Hepatocyte (in vitro differentiated cells): ENCODE measurements around the gene GAD2. TPM values are rescaled to one million over a fixed set of nuclear protein-coding genes. Genes with fewer than 3 reads are reported as not detected.
A peak's percentile ranks its signal among the peaks of the same experiment; 100 is the strongest.

Experiments used
- DNase-seq: peaks from one replicate; pipeline ENCODE4 v3.0.0-alpha.2; 2016; ENCODE audit warnings: low spot score
- H2AFZ ChIP-seq: fragments of 200-600 bp; sonication (generic); 2 replicates; pipeline ENCODE4 v1.6.0; 2016; ENCODE audit warnings: antibody characterized with exemption, mild to moderate bottlenecking
- H3K27ac ChIP-seq: fragments of 200-600 bp; sonication (generic); 2 replicates; pipeline ENCODE4 v1.5.1; 2016; ENCODE audit warnings: mild to moderate bottlenecking
- H3K27me3 ChIP-seq: fragments of 200-600 bp; sonication (generic); 2 replicates; pipeline ENCODE4 v1.6.1; 2016
- H3K36me3 ChIP-seq: fragments of 200-600 bp; sonication (generic); replicated peaks from 2 replicates; pipeline ENCODE4 v1.5.1; 2016; ENCODE audit warnings: low read depth; ENCODE audit not compliant: insufficient read depth
- H3K4me1 ChIP-seq: fragments of 200-600 bp; sonication (generic); 2 replicates; pipeline ENCODE4 v1.5.1; 2016; ENCODE audit warnings: mild to moderate bottlenecking, moderate library complexity; ENCODE audit not compliant: insufficient read depth
- H3K4me2 ChIP-seq: fragments of 200-600 bp; sonication (generic); 2 replicates; pipeline ENCODE4 v1.6.0; 2016
- H3K4me3 ChIP-seq: fragments of 200-600 bp; sonication (generic); 2 replicates; pipeline ENCODE4 v1.5.1; 2016; ENCODE audit warnings: mild to moderate bottlenecking
- H3K79me2 ChIP-seq: fragments of 200-600 bp; sonication (generic); 2 replicates; pipeline ENCODE4 v1.6.0; 2017; ENCODE audit warnings: mild to moderate bottlenecking
- H3K9me2 ChIP-seq: fragments of 200-600 bp; sonication (generic); replicated peaks from 2 replicates; pipeline ENCODE4 v1.6.0; 2017; ENCODE audit warnings: mild to moderate bottlenecking; ENCODE audit not compliant: insufficient read depth
- H3K9me3 ChIP-seq: fragments of 200-600 bp; sonication (generic); 2 replicates; pipeline ENCODE4 v1.5.1; 2016; ENCODE audit warnings: low read depth, mild to moderate bottlenecking
- H4K20me1 ChIP-seq: fragments of 200-600 bp; sonication (generic); 2 replicates; pipeline ENCODE4 v1.6.0; 2016; ENCODE audit warnings: mild to moderate bottlenecking; ENCODE audit not compliant: insufficient read depth, poor library complexity, severe bottlenecking
- CTCF ChIP-seq: fragments of 200-600 bp; sonication (generic); IDR thresholded peaks from 2 replicates; pipeline ENCODE4 v1.5.1; 2016; ENCODE audit warnings: antibody characterized with exemption, mild to moderate bottlenecking; ENCODE audit not compliant: poor library complexity
- EZH2 ChIP-seq: fragments of 200-600 bp; sonication (generic); IDR thresholded peaks from 2 replicates; pipeline ENCODE4 v1.6.1; 2016; ENCODE audit warnings: antibody characterized with exemption, mild to moderate bottlenecking, borderline replicate concordance
- EZH2phosphoT487 ChIP-seq: fragments of 200-600 bp; sonication (generic); IDR thresholded peaks from one replicate; pipeline ENCODE4 v1.6.1; 2018; ENCODE audit warnings: antibody characterized with exemption, mild to moderate bottlenecking, low read depth, moderate library complexity; ENCODE audit not compliant: unreplicated experiment, severe bottlenecking
- WGBS: methylation state at CpG from one replicate; pipeline ENCODE4 v1.1.6; 2016; ENCODE audit warnings: low lambda C conversion rate; ENCODE audit errors: missing lambda C conversion rate; 5-methylcytosine and 5-hydroxymethylcytosine counted together
- polyA plus RNA-seq: library from polyadenylated mRNA; unstranded; fragments of >200 nt; fragmentation: Nextera tagmentation; extraction: Ambion mirVana; gene quantifications from 2 replicates; pipeline ENCODE4 v1.2.1, GENCODE V29; 2016
- total RNA-seq: library from RNA; depleted of rRNA; stranded (reverse); fragments of >200 nt; gene quantifications from 2 replicates; pipeline ENCODE4 v1.2.3, GENCODE V29; 2014

Gene GAD2
- total and polyA plus RNA-seq, 2 experiments from 2014 or later: 0.33 to 0.53 TPM

DNA sequence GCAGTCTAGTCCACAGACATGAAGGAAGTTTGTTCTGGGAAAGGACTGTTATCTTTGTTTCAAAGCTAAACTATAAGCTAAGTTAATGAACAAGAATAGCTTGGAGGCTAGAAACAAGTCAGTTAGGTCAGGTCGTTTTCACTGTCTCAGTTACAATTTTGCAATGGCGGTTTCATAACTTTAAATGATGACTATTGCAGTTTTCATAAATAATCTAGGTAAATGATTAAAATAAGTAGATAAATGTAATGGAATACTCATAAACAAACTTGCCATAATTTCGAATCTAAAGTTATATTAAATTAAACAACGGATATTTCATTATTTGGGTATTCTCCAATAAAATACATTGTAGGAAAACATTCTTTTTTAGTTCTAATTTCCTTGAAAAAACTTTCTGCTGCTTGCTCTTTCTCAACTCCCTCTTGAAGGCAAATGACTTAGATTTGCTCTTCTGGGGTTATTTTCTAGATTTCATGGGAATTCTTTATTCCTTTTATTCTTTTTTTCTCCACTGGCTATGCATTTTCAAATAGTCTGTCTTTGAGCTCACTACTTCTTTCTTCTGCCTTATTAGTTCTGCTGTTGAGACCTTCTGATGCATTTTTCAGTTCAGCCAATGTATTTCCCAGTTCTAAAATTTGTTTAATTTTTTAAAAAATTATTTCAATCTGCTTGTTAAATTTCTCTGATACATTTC, 117.8 kb downstream of the GAD2 start:
- Histone ChIP-seq H3K4me3 (no peak overlapping the region), H3K79me2 (no peaks in the 10 kb centered on the region), H3K4me1 (peaks cover 11% of the 10 kb centered on the region), H3K27me3 (no peaks in the 10 kb centered on the region), H4K20me1 (no peaks in the 10 kb centered on the region), H2AFZ (no peak overlapping the region), H3K9me2 (no peaks in the 10 kb centered on the region), H3K4me2 (no peak overlapping the region), H3K36me3 (no peaks in the 10 kb centered on the region), H3K27ac (no peak overlapping the region), H3K9me3 (no peaks in the 10 kb centered on the region)
- TF ChIP-seq CTCF: no peak
- no peak for TF ChIP-seq EZH2
- no peak for TF ChIP-seq EZH2phosphoT487
- no peak for DNase-seq
- 75% methylated on average over 4 of the region's 4 CpGs for WGBS

- no peaks in the 10 kb centered on the region for H3K27me3 ChIP-seq
- peaks cover 11% of the 10 kb centered on the region for H3K4me1 ChIP-seq
- no peaks in the 10 kb centered on the region for H3K36me3 ChIP-seq
- H3K9me2 ChIP-seq: no peaks in the 10 kb centered on the region
- H3K27ac ChIP-seq: no peak overlapping the region
- no peaks in the 10 kb centered on the region for H3K9me3 ChIP-seq
- H3K4me2 ChIP-seq: peak overlapping the region; percentile 70
- H4K20me1 ChIP-seq: no peaks in the 10 kb centered on the region
- WGBS: 10% methylated on average over 7 of the region's 7 CpGs
- no peak for TF ChIP-seq EZH2
- peak; percentile 78 for TF ChIP-seq CTCF
- TF ChIP-seq EZH2phosphoT487: no peak
- no peak overlapping the region for H3K4me3 ChIP-seq
- H2AFZ ChIP-seq: no peak overlapping the region
- H3K79me2 ChIP-seq: no peaks in the 10 kb centered on the region
- peak; percentile 75 for DNase-seq
Measured at GRCh38 chr10:26334932-26335573, 118.5 kb downstream of the GAD2 start.

GRCh38 chr10:26335574-26336093, 119.1 kb downstream of the GAD2 start:
- Histone ChIP-seq H3K9me3 (no peaks in the 10 kb centered on the region), H3K27ac (no peak overlapping the region), H2AFZ (no peak overlapping the region), H4K20me1 (no peaks in the 10 kb centered on the region), H3K4me1 (peaks cover 11% of the 10 kb centered on the region), H3K36me3 (no peaks in the 10 kb centered on the region), H3K27me3 (no peaks in the 10 kb centered on the region), H3K4me2 (peak overlapping the region; percentile 70), H3K79me2 (no peaks in the 10 kb centered on the region), H3K4me3 (no peak overlapping the region), H3K9me2 (no peaks in the 10 kb centered on the region)
- DNase-seq: no peak
- 76% methylated on average over 6 of the region's 6 CpGs for WGBS
- TF ChIP-seq EZH2: no peak
- TF ChIP-seq CTCF: no peak
- no peak for TF ChIP-seq EZH2phosphoT487
